DOHH2 (cell line): ENCODE measurements around the gene PPFIBP1.
"Not testable (repeated sequence)": the region's sequence is repeated elsewhere in the genome, so short reads cannot be mapped to it uniquely, and the experiment has no call there.

Experiments used
- H3F3A ChIP-seq: fragments of 200-600 bp; sonication (generic), shearing (Covaris generic); 2 replicates; pipeline ENCODE4 v1.6.0; 2016; ENCODE audit warnings: antibody characterized with exemption, mild to moderate bottlenecking; ENCODE audit not compliant: control insufficient read depth, insufficient read depth
- H3K27ac ChIP-seq: fragments of 200-600 bp; sonication (generic); 2 replicates; pipeline ENCODE4 v1.5.1; 2014; ENCODE audit warnings: low read depth, mild to moderate bottlenecking, low read length, moderate library complexity
- H3K27me3 ChIP-seq: fragments of 200-600 bp; sonication (generic); 2 replicates; pipeline ENCODE4 v1.6.1; 2014; ENCODE audit warnings: mild to moderate bottlenecking, low read length, mixed read lengths; ENCODE audit not compliant: control insufficient read depth
- H3K36me3 ChIP-seq: fragments of 200-600 bp; sonication (generic); 2 replicates; pipeline ENCODE4 v1.6.1; 2014; ENCODE audit warnings: mild to moderate bottlenecking, low read length, moderate library complexity, mixed read lengths; ENCODE audit not compliant: control insufficient read depth
- H3K4me1 ChIP-seq: fragments of 200-600 bp; sonication (generic); 2 replicates; pipeline ENCODE4 v1.6.1; 2014; ENCODE audit warnings: mild to moderate bottlenecking, low read length, mixed read lengths; ENCODE audit not compliant: control insufficient read depth
- H3K4me2 ChIP-seq: fragments of 200-600 bp; sonication (generic); 2 replicates; pipeline ENCODE4 v1.6.0; 2014; ENCODE audit warnings: mild to moderate bottlenecking, low read length, moderate library complexity
- H3K4me3 ChIP-seq: fragments of 200-600 bp; sonication (generic); 2 replicates; pipeline ENCODE4 v1.5.1; 2014; ENCODE audit warnings: mild to moderate bottlenecking, low read length, mixed read lengths
- H3K79me2 ChIP-seq: fragments of 200-600 bp; sonication (generic); 2 replicates; pipeline ENCODE4 v1.6.1; 2014; ENCODE audit warnings: mild to moderate bottlenecking, low read length, mixed read lengths; ENCODE audit not compliant: control insufficient read depth
- H3K9me2 ChIP-seq: fragments of 200-600 bp; sonication (generic); replicated peaks from 2 replicates; pipeline ENCODE4 v1.6.1; 2014; ENCODE audit warnings: mild to moderate bottlenecking, low read length, mixed read lengths; ENCODE audit not compliant: control insufficient read depth
- H3K9me3 ChIP-seq: fragments of 200-600 bp; sonication (generic); 2 replicates; pipeline ENCODE4 v1.6.1; 2014; ENCODE audit warnings: antibody characterized with exemption, low read length, mixed read lengths; ENCODE audit not compliant: control insufficient read depth, insufficient read depth
- H4K20me1 ChIP-seq: fragments of 200-600 bp; sonication (generic); 2 replicates; pipeline ENCODE4 v1.6.0; 2014; ENCODE audit warnings: low read depth, mild to moderate bottlenecking, antibody characterized with exemption, low read length, moderate library complexity; ENCODE audit not compliant: control insufficient read depth, insufficient read depth
- EZH2phosphoT487 ChIP-seq: fragments of 200-600 bp; sonication (generic); IDR thresholded peaks from 2 replicates; pipeline ENCODE4 v1.6.1; 2017; ENCODE audit warnings: borderline replicate concordance, mild to moderate bottlenecking, antibody characterized with exemption, low read length, moderate library complexity, mixed read lengths
- TF ChIP-seq, protein P1 (sequence below): fragments of 200-600 bp; sonication (generic); IDR thresholded peaks from one replicate; pipeline ENCODE4 v1.5.1; 2014; ENCODE audit warnings: antibody characterized with exemption, mild to moderate bottlenecking, low read depth, low read length; ENCODE audit not compliant: poor library complexity, severe bottlenecking

Gene PPFIBP1

DNA sequence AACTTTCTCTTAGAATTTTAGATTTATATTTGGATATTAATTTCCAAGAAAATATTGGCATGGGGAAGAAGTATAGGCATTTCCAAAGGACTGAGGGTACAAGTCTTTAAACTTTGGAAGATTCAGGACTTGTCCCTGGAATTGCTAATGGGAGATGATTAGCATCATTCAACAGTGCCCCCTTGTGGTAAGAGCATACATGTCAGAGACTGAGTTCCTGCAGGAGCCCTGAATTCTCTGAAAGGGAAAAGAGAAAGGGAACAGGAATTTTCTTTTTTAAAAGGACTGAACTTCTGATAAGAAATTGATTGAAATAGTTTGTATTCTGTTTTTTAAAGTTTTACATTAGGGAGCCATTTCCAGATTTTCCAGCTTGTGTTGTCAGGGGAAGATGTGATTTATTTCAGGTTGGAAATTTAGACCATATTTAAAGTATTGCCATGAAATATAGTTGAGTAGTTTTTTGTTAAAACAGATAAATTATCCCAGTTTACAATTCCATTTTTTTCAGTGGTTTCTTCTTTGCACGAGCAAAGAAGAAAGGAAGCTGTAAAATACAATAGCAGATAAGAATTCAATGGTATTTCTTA, 128.3 kb downstream of the PPFIBP1 start:
- Histone ChIP-seq H3K4me1 (no peaks in the 10 kb centered on the region), H3K27ac (no peak overlapping the region), H3K4me2 (no peak overlapping the region), H3K36me3 (no peaks in the 10 kb centered on the region), H3K27me3 (no peaks in the 10 kb centered on the region), H3K9me3 (no peaks in the 10 kb centered on the region), H3F3A (no peaks in the 10 kb centered on the region), H3K4me3 (no peak overlapping the region), H3K79me2 (no peaks in the 10 kb centered on the region), H4K20me1 (no peaks in the 10 kb centered on the region), H3K9me2 (no peaks in the 10 kb centered on the region)
- no peak for TF ChIP-seq EZH2phosphoT487
- TF ChIP-seq, protein P1, sequence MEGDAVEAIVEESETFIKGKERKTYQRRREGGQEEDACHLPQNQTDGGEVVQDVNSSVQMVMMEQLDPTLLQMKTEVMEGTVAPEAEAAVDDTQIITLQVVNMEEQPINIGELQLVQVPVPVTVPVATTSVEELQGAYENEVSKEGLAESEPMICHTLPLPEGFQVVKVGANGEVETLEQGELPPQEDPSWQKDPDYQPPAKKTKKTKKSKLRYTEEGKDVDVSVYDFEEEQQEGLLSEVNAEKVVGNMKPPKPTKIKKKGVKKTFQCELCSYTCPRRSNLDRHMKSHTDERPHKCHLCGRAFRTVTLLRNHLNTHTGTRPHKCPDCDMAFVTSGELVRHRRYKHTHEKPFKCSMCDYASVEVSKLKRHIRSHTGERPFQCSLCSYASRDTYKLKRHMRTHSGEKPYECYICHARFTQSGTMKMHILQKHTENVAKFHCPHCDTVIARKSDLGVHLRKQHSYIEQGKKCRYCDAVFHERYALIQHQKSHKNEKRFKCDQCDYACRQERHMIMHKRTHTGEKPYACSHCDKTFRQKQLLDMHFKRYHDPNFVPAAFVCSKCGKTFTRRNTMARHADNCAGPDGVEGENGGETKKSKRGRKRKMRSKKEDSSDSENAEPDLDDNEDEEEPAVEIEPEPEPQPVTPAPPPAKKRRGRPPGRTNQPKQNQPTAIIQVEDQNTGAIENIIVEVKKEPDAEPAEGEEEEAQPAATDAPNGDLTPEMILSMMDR = peak; percentile 85

DNA sequence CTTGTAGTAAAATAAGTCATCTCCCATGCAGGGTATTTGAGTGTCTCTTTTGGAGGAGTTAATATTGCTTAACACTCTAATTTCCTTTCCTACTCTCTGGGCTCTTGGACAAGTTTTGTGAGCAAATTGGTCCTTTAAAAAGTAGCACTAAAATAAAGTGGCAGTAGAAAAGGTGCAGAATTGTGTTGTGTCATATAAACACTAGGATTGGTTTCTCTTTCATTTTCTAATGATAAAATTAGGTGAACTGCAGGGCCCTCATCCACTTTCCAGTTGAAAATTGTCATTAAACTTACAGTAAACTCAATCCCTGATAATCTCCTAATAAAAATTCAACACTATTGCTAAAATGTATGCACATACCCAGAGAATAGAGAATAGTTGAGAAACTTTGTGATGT, 129.7 kb downstream of the PPFIBP1 start:
- no peaks in the 10 kb centered on the region for H3K27me3 ChIP-seq
- no peaks in the 10 kb centered on the region for H3F3A ChIP-seq
- no peak overlapping the region for H3K4me3 ChIP-seq
- H3K9me2 ChIP-seq = no peaks in the 10 kb centered on the region
- no peaks in the 10 kb centered on the region for H3K4me1 ChIP-seq
- no peaks in the 10 kb centered on the region for H3K79me2 ChIP-seq
- H3K9me3 ChIP-seq = no peaks in the 10 kb centered on the region
- TF ChIP-seq EZH2phosphoT487 = no peak
- TF ChIP-seq, protein P1 = no peak
- no peak overlapping the region for H3K27ac ChIP-seq
- H3K36me3 ChIP-seq = no peaks in the 10 kb centered on the region
- H3K4me2 ChIP-seq = no peak overlapping the region
- no peaks in the 10 kb centered on the region for H4K20me1 ChIP-seq

DNA sequence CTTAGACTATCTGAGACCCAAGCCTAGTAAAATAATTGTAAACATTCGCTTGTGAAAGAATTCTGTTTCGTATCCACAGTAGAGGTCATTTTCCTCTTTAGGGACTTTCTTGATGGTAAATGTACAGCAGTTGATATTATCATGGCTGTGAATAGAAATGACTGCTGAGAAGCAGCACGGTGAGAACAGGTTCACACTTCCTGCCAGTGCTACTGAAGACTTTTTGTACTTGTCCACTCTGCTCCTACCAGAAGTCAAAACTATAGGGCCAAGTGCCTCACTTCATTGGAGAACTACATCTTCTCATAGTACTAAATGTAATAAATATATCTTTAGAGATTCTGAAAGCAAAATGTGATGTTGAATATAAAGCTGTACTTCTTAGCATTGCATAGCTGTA, 131.5 kb downstream of the PPFIBP1 start:
- H3F3A ChIP-seq, H3K9me2 ChIP-seq, H3K4me3 ChIP-seq, H3K9me3 ChIP-seq, H3K27me3 ChIP-seq, H3K4me2 ChIP-seq, H3K79me2 ChIP-seq, H4K20me1 ChIP-seq, H3K4me1 ChIP-seq, H3K36me3 ChIP-seq, H3K27ac ChIP-seq: not testable (repeated sequence)

DNA sequence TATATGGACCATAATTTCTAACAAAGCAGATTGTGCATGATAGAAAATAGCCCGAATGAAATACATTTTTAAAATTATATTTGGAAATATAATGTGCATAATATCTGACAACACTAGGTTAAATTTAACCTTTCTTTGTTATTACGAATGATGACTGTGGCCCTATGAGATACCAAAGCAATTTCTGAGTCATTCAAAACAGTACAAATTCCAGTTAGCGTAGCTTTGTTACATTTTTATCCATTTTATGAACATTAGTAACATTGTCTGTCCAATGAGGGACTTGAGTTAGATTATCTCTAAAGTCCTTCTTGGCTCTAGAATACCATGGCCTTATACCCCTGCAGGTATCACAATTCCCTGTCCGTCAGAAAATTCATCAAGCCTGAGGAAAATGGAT, 133.3 kb downstream of the PPFIBP1 start:
- Histone ChIP-seq H3K36me3 (no peaks in the 10 kb centered on the region), H3K4me3 (no peak overlapping the region), H3K27me3 (no peaks in the 10 kb centered on the region), H3K4me1 (no peaks in the 10 kb centered on the region), H3K9me2 (no peaks in the 10 kb centered on the region), H3K9me3 (no peaks in the 10 kb centered on the region), H3F3A (no peaks in the 10 kb centered on the region), H3K27ac (no peak overlapping the region), H3K79me2 (no peaks in the 10 kb centered on the region), H3K4me2 (no peak overlapping the region), H4K20me1 (no peaks in the 10 kb centered on the region)
- TF ChIP-seq, protein P1 = no peak
- no peak for TF ChIP-seq EZH2phosphoT487
